Fibroblast of lung (primary cell): ENCODE measurements around the gene CHST3. TPM values are rescaled to one million over a fixed set of nuclear protein-coding genes. Genes with fewer than 3 reads are reported as not detected.

ENCODE experiments used
- DNase-seq, 2 donors: peaks; one replicate each; pipeline versions ENCODE4 v3.0.0 to v3.0.0-alpha.2; 2010; ENCODE audit warnings: low read depth in 2 of 2
- H2AFZ ChIP-seq: 2 replicates; pipeline ENCODE4 v1.5.1; 2012; ENCODE audit warnings: low read length, control low read depth, inconsistent platforms
- H3K27ac ChIP-seq: 2 replicates; pipeline ENCODE4 v1.5.1; 2011; ENCODE audit warnings: low read length, control low read depth; ENCODE audit not compliant: insufficient read depth
- H3K27me3 ChIP-seq: 2 replicates; pipeline ENCODE4 v1.5.1; 2011; ENCODE audit warnings: mild to moderate bottlenecking, low read length; ENCODE audit not compliant: control insufficient read depth, insufficient read depth
- H3K36me3 ChIP-seq: 2 replicates; pipeline ENCODE4 v1.5.1; 2011; ENCODE audit warnings: low read length; ENCODE audit not compliant: control insufficient read depth, insufficient read depth
- H3K4me1 ChIP-seq: 2 replicates; pipeline ENCODE4 v1.5.1; 2011; ENCODE audit warnings: low read length; ENCODE audit not compliant: control insufficient read depth, insufficient read depth; ENCODE audit errors: extremely low read depth
- H3K4me2 ChIP-seq: 2 replicates; pipeline ENCODE4 v1.5.1; 2011; ENCODE audit warnings: low read length, control low read depth; ENCODE audit not compliant: insufficient read depth; ENCODE audit errors: extremely low read depth
- H3K4me3 ChIP-seq, 4 experiments: fragments of 200-600 bp in 1 of 4; sonication (generic) in 1 of 4; replicated peaks in 1 of 4; 2 replicates each; pipeline ENCODE4 v1.5.1; 2011 to 2016; ENCODE audit warnings: low read length in 4 of 4, low read depth in 3 of 4, mild to moderate bottlenecking in 3 of 4, control low read depth in 2 of 4, inconsistent platforms in 1 of 4, mixed read lengths in 1 of 4; ENCODE audit not compliant: insufficient read depth in 1 of 4; ENCODE audit errors: control extremely low read depth in 1 of 4
- H3K79me2 ChIP-seq: 2 replicates; pipeline ENCODE4 v1.5.1; 2012; ENCODE audit warnings: mild to moderate bottlenecking, low read length, inconsistent platforms; ENCODE audit not compliant: control insufficient read depth, insufficient read depth
- H3K9ac ChIP-seq: 2 replicates; pipeline ENCODE4 v1.5.1; 2011; ENCODE audit warnings: mild to moderate bottlenecking, low read length, control low read depth; ENCODE audit not compliant: insufficient read depth
- H3K9me3 ChIP-seq: 2 replicates; pipeline ENCODE4 v1.5.1; 2012; ENCODE audit warnings: low read depth, low read length; ENCODE audit not compliant: control insufficient read depth, insufficient read depth
- H4K20me1 ChIP-seq: 2 replicates; pipeline ENCODE4 v1.5.1; 2011; ENCODE audit warnings: low read length; ENCODE audit not compliant: control insufficient read depth, insufficient read depth; ENCODE audit errors: extremely low read depth
- CTCF ChIP-seq, 2 donors: IDR thresholded peaks in 1 of 2; conservative IDR thresholded peaks in 1 of 2; 1 replicate in 1 of 2; 2 replicates in 1 of 2; pipeline ENCODE4 v1.5.1; 2011 to 2012; ENCODE audit warnings: low read length in 2 of 2, control low read depth in 1 of 2, inconsistent platforms in 1 of 2, low read depth in 1 of 2, mild to moderate bottlenecking in 1 of 2
- EZH2 ChIP-seq: IDR thresholded peaks from 2 replicates; pipeline ENCODE4 v1.5.1; 2012; ENCODE audit warnings: low read length, control low read depth, mild to moderate bottlenecking; ENCODE audit errors: missing control alignments
- polyA plus RNA-seq, 2 donors: library from polyadenylated mRNA; depleted of rRNA in 1 of 2; stranded (reverse) in 1 of 2; unstranded in 1 of 2; fragments of >200 nt; gene quantifications; 2 replicates each; pipeline ENCODE4 v1.2.1, GENCODE V29; 2011 to 2012; ENCODE audit warnings: missing spikeins in 1 of 2
- total RNA-seq: library from RNA; depleted of rRNA; stranded (reverse); fragments of >200 nt; gene quantifications from 2 replicates; pipeline ENCODE4 v1.2.1, GENCODE V29; 2014

Gene CHST3
- total and polyA plus RNA-seq, 2 donors (not counting 1 experiment from before 2014, with no cell fraction given): 9.1 to 29.9 TPM

- TF ChIP-seq EZH2: no peak
- TF ChIP-seq CTCF (conservative IDR thresholded peaks at IDR 0.05 in 1 of 2, IDR thresholded peaks at IDR 0.05 in 1 of 2; ENCODE audit: low read depth in 1 of 2, low read length in 2 of 2): no peak
- Histone ChIP-seq H3K27me3 (no peaks in the 10 kb centered on the region), H3K9me3 (no peaks in the 10 kb centered on the region), H3K9ac (no peak overlapping the region), H3K79me2 (no peaks in the 10 kb centered on the region), H3K4me1 (no peaks in the 10 kb centered on the region), H3K4me2 (no peak overlapping the region), H2AFZ (no peak overlapping the region), H3K4me3 (no peak overlapping the region), H3K27ac (no peak overlapping the region), H3K36me3 (no peaks in the 10 kb centered on the region), H4K20me1 (no peaks in the 10 kb centered on the region)
- DNase-seq: no peak
These were observed 32.9 kb upstream of the CHST3 start for GRCh38 chr10:71931295-71931694.

GRCh38 chr10:71933651-71934050, 30.5 kb upstream of the CHST3 start:
- H3K4me1 ChIP-seq: no peaks in the 10 kb centered on the region
- H4K20me1 ChIP-seq: no peaks in the 10 kb centered on the region
- TF ChIP-seq CTCF (conservative IDR thresholded peaks at IDR 0.05 in 1 of 2, IDR thresholded peaks at IDR 0.05 in 1 of 2; ENCODE audit: low read depth in 1 of 2, low read length in 2 of 2) (no peak), EZH2 (no peak)

GRCh38 chr10:71938211-71938610, 26.0 kb upstream of the CHST3 start:
- H3K4me2 ChIP-seq: no peak overlapping the region
- H2AFZ ChIP-seq: no peak overlapping the region
- no peaks in the 10 kb centered on the region for H3K36me3 ChIP-seq
- TF ChIP-seq CTCF (conservative IDR thresholded peaks at IDR 0.05 in 1 of 2, IDR thresholded peaks at IDR 0.05 in 1 of 2; ENCODE audit: low read depth in 1 of 2, low read length in 2 of 2) (no peak), EZH2 (no peak)
- H3K79me2 ChIP-seq: no peaks in the 10 kb centered on the region
- H3K4me1 ChIP-seq: no peaks in the 10 kb centered on the region
- H4K20me1 ChIP-seq: no peaks in the 10 kb centered on the region
- H3K4me3 ChIP-seq: no peak overlapping the region
- no peak for DNase-seq
- H3K27ac ChIP-seq: no peak overlapping the region
- H3K9ac ChIP-seq: no peak overlapping the region
- peaks cover 4% of the 10 kb centered on the region for H3K27me3 ChIP-seq
- H3K9me3 ChIP-seq: no peaks in the 10 kb centered on the region

More at GRCh38 chr10:71933651-71934050, 30.5 kb upstream of the CHST3 start:
- no peak overlapping the region for H3K4me2 ChIP-seq
- H3K9ac ChIP-seq: no peak overlapping the region
- H3K79me2 ChIP-seq: no peaks in the 10 kb centered on the region
- H3K4me3 ChIP-seq: no peak overlapping the region
- H3K27me3 ChIP-seq: peaks cover 4% of the 10 kb centered on the region
- no peak overlapping the region for H3K27ac ChIP-seq
- no peak for DNase-seq
- H3K9me3 ChIP-seq: no peaks in the 10 kb centered on the region
- H2AFZ ChIP-seq: no peak overlapping the region
- no peaks in the 10 kb centered on the region for H3K36me3 ChIP-seq
